GM12892 (cell line): ENCODE results near the gene RNPEPL1.

Source experiments
- POLR2A ChIP-seq: IDR thresholded peaks from 2 replicates; pipeline ENCODE4 v1.6.1; 2011; ENCODE audit warnings: low read depth, low read length, control low read depth
- POLR2AphosphoS5 ChIP-seq: IDR thresholded peaks from 2 replicates; pipeline ENCODE4 v1.6.1; 2011; ENCODE audit warnings: low read depth, low read length, control low read depth
- TAF1 ChIP-seq: IDR thresholded peaks from 2 replicates; pipeline ENCODE4 v1.6.1; 2011; ENCODE audit warnings: low read depth, mild to moderate bottlenecking, control low read depth, low read length, borderline replicate concordance

DNA sequence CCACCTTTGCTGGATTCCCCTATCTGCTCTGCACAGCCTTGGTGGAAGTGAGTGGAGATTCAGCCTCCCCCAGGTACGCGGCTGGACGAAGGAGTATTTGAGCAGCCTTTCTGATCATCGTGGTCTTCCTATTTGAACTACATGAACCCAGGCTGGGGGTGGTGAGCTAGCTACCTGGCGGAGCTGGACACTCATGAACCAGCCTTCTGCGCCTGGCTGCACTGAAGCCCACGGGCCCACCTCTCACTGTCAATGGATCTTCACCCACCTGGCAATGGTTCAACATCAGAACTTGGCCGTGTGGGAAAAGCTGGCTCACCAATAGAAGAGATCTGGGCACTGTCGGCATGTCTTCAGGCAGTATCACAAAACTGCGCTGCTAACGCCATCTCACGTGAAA, 45.9 kb upstream of the RNPEPL1 start:
- TF ChIP-seq POLR2AphosphoS5 (no peak), POLR2A (no peak), TAF1 (no peak)
